CD1c-positive myeloid dendritic cell (primary cell): Measurements from ENCODE around the gene WDR7.
A peak's percentile ranks its signal among the peaks of the same experiment; 100 is the strongest.

Experiments used
- DNase-seq: peaks from one replicate; pipeline ENCODE4 v3.0.0-alpha.2; 2016; ENCODE audit errors: extremely low spot score

The WDR7 gene

GRCh38 chr18:56990678-56991077 is 339.5 kb downstream of the WDR7 start:
- no peak for DNase-seq

- no peak for DNase-seq
Observed at GRCh38 chr18:56992777-56993176, 341.6 kb downstream of the WDR7 start.

GRCh38 chr18:56995579-56996188 is 344.5 kb downstream of the WDR7 start:
- DNase-seq = no peak

- DNase-seq = no peak
Observed at GRCh38 chr18:56997200-56997599, 346.0 kb downstream of the WDR7 start.

- DNase-seq = no peak
Observed at GRCh38 chr18:56999823-57000222, 348.7 kb downstream of the WDR7 start.

- no peak for DNase-seq
Observed at GRCh38 chr18:57002627-57003026, 351.5 kb downstream of the WDR7 start.

- no peak for DNase-seq
Observed at GRCh38 chr18:57003342-57003741, 352.2 kb downstream of the WDR7 start.

GRCh38 chr18:57004366-57005121 is 353.4 kb downstream of the WDR7 start:
- peak; percentile 52 for DNase-seq

GRCh38 chr18:57008001-57008686 is 357.0 kb downstream of the WDR7 start:
- DNase-seq = peak; percentile 13

- DNase-seq = no peak
Observed at GRCh38 chr18:57009844-57010243, 358.7 kb downstream of the WDR7 start.

- no peak for DNase-seq
Observed at GRCh38 chr18:57014772-57015413, 363.7 kb downstream of the WDR7 start.

- no peak for DNase-seq
Observed at GRCh38 chr18:57015451-57015850, 364.3 kb downstream of the WDR7 start.

GRCh38 chr18:57018845-57019244 is 367.7 kb downstream of the WDR7 start:
- DNase-seq = no peak

- DNase-seq = no peak
Observed at GRCh38 chr18:57022716-57023115, 371.6 kb downstream of the WDR7 start.

GRCh38 chr18:57023275-57023882 is 372.2 kb downstream of the WDR7 start:
- DNase-seq = no peak

GRCh38 chr18:57025540-57025939 is 374.4 kb downstream of the WDR7 start:
- DNase-seq = no peak

GRCh38 chr18:57026316-57026715 is 375.2 kb downstream of the WDR7 start:
- no peak for DNase-seq

GRCh38 chr18:57027190-57027708 is 376.1 kb downstream of the WDR7 start:
- no peak for DNase-seq

GRCh38 chr18:57029761-57030160 is 378.6 kb downstream of the WDR7 start:
- DNase-seq = no peak

GRCh38 chr18:57030417-57030816 is 379.3 kb downstream of the WDR7 start:
- DNase-seq = no peak

- DNase-seq = no peak
Observed at GRCh38 chr18:57035590-57035989, 384.4 kb downstream of the WDR7 start.

GRCh38 chr18:57038395-57038794 is 387.2 kb downstream of the WDR7 start:
- DNase-seq = no peak
